ENCODE data around the gene TMEM132D. TPM values are rescaled to one million over a fixed set of nuclear protein-coding genes. Genes with fewer than 3 reads are reported as not detected.

The TMEM132D gene
- total RNA-seq, 1 experiment from 2014 or later = 1.4 TPM

DNA sequence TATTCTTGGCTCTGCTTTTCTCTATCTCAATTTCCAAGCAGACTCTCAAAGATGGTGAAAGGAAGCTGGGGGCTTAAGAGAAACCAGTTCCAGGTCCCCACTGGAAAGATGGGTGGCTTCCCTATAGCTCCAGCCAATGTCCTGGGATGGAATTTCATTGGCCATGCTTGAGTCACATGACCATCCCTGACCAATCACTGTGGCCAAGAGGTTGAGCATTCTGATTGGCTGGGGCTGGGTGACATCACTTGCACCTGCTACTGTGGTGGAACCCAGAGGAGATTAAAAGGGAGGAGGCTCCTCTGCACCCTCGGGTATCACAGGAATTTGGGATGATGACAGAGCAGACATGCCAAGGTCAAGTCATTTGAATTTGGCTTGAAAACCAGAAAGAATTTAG, 436.5 kb downstream of the TMEM132D start (continued):
- TF ChIP-seq SOX15 (CRISPR knock-in tag; IDR thresholded peaks at IDR 0.05) (no peak), NR1H2 (CRISPR knock-in tag; IDR thresholded peaks at IDR 0.05) (no peak), ZNF121 (CRISPR knock-in tag; IDR thresholded peaks at IDR 0.05) (no peak)
- TF ChIP-seq, protein P1, sequence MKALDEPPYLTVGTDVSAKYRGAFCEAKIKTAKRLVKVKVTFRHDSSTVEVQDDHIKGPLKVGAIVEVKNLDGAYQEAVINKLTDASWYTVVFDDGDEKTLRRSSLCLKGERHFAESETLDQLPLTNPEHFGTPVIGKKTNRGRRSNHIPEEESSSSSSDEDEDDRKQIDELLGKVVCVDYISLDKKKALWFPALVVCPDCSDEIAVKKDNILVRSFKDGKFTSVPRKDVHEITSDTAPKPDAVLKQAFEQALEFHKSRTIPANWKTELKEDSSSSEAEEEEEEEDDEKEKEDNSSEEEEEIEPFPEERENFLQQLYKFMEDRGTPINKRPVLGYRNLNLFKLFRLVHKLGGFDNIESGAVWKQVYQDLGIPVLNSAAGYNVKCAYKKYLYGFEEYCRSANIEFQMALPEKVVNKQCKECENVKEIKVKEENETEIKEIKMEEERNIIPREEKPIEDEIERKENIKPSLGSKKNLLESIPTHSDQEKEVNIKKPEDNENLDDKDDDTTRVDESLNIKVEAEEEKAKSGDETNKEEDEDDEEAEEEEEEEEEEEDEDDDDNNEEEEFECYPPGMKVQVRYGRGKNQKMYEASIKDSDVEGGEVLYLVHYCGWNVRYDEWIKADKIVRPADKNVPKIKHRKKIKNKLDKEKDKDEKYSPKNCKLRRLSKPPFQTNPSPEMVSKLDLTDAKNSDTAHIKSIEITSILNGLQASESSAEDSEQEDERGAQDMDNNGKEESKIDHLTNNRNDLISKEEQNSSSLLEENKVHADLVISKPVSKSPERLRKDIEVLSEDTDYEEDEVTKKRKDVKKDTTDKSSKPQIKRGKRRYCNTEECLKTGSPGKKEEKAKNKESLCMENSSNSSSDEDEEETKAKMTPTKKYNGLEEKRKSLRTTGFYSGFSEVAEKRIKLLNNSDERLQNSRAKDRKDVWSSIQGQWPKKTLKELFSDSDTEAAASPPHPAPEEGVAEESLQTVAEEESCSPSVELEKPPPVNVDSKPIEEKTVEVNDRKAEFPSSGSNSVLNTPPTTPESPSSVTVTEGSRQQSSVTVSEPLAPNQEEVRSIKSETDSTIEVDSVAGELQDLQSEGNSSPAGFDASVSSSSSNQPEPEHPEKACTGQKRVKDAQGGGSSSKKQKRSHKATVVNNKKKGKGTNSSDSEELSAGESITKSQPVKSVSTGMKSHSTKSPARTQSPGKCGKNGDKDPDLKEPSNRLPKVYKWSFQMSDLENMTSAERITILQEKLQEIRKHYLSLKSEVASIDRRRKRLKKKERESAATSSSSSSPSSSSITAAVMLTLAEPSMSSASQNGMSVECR (CRISPR knock-in tag; IDR thresholded peaks at IDR 0.05; ENCODE audit: borderline replicate concordance) = no peak
- TF ChIP-seq, protein P2, sequence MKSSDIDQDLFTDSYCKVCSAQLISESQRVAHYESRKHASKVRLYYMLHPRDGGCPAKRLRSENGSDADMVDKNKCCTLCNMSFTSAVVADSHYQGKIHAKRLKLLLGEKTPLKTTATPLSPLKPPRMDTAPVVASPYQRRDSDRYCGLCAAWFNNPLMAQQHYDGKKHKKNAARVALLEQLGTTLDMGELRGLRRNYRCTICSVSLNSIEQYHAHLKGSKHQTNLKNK (CRISPR knock-in tag; IDR thresholded peaks at IDR 0.05) = no peak

DNA sequence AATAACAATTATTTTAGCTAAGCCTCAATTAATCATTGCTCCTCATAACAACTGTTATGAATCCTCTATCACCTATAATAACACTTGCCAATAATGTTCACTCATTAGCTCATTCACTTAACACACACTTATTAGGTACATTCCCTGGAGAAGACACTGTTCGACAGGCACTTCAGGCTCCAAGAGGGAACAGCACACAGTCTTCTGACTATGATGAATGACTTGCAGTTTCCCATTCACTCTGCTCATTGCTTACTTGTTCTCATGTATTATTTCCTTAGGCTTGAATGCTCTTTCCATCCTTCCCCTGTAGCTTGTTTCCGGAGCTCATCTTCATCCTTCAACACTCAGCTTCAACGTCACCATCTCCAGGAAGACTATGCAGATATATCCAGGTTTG, 437.3 kb downstream of the TMEM132D start:
- ChIA-PET POLR2A (no interaction called here), CTCF (no interaction called here)
- H3K27ac Mint-ChIP-seq = no peak overlapping the region
- no peaks in the 10 kb centered on the region for H3K4me1 Mint-ChIP-seq
- peaks cover 56% of the 10 kb centered on the region for H3K36me3 Mint-ChIP-seq
- H3K9me3 Mint-ChIP-seq = peaks cover 66% of the 10 kb centered on the region
- no peak overlapping the region for H3K4me3 Mint-ChIP-seq
- TF ChIP-seq GTF2I (CRISPR knock-in tag; conservative IDR thresholded peaks at IDR 0.05) (no peak), TEAD4 (CRISPR knock-in tag; IDR thresholded peaks at IDR 0.05) (no peak), CREM (CRISPR knock-in tag; IDR thresholded peaks at IDR 0.05) (no peak), HMGA2 (CRISPR knock-in tag; IDR thresholded peaks at IDR 0.05) (no peak), ZNF121 (CRISPR knock-in tag; IDR thresholded peaks at IDR 0.05) (no peak), SMAD4 (CRISPR knock-in tag; IDR thresholded peaks at IDR 0.05) (no peak), ZNF396 (CRISPR knock-in tag; IDR thresholded peaks at IDR 0.05; ENCODE audit: borderline replicate concordance) (no peak), ZNF416 (CRISPR knock-in tag; IDR thresholded peaks at IDR 0.05) (no peak), TCF7 (CRISPR knock-in tag; IDR thresholded peaks at IDR 0.05; ENCODE audit: low read depth) (no peak)
- TF ChIP-seq, protein P2 (CRISPR knock-in tag; IDR thresholded peaks at IDR 0.05) = no peak
- TF ChIP-seq, protein P3, sequence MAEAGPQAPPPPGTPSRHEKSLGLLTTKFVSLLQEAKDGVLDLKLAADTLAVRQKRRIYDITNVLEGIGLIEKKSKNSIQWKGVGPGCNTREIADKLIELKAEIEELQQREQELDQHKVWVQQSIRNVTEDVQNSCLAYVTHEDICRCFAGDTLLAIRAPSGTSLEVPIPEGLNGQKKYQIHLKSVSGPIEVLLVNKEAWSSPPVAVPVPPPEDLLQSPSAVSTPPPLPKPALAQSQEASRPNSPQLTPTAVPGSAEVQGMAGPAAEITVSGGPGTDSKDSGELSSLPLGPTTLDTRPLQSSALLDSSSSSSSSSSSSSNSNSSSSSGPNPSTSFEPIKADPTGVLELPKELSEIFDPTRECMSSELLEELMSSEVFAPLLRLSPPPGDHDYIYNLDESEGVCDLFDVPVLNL (CRISPR knock-in tag; IDR thresholded peaks at IDR 0.05; ENCODE audit: borderline replicate concordance, low read depth) = no peak
- TF ChIP-seq, protein P4, sequence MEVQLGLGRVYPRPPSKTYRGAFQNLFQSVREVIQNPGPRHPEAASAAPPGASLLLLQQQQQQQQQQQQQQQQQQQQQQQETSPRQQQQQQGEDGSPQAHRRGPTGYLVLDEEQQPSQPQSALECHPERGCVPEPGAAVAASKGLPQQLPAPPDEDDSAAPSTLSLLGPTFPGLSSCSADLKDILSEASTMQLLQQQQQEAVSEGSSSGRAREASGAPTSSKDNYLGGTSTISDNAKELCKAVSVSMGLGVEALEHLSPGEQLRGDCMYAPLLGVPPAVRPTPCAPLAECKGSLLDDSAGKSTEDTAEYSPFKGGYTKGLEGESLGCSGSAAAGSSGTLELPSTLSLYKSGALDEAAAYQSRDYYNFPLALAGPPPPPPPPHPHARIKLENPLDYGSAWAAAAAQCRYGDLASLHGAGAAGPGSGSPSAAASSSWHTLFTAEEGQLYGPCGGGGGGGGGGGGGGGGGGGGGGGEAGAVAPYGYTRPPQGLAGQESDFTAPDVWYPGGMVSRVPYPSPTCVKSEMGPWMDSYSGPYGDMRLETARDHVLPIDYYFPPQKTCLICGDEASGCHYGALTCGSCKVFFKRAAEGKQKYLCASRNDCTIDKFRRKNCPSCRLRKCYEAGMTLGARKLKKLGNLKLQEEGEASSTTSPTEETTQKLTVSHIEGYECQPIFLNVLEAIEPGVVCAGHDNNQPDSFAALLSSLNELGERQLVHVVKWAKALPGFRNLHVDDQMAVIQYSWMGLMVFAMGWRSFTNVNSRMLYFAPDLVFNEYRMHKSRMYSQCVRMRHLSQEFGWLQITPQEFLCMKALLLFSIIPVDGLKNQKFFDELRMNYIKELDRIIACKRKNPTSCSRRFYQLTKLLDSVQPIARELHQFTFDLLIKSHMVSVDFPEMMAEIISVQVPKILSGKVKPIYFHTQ (CRISPR knock-in tag; IDR thresholded peaks at IDR 0.05) = no peak
- TF ChIP-seq, protein P5, sequence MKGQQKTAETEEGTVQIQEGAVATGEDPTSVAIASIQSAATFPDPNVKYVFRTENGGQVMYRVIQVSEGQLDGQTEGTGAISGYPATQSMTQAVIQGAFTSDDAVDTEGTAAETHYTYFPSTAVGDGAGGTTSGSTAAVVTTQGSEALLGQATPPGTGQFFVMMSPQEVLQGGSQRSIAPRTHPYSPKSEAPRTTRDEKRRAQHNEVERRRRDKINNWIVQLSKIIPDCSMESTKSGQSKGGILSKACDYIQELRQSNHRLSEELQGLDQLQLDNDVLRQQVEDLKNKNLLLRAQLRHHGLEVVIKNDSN (CRISPR knock-in tag; IDR thresholded peaks at IDR 0.05) = no peak
- TF ChIP-seq, protein P6, sequence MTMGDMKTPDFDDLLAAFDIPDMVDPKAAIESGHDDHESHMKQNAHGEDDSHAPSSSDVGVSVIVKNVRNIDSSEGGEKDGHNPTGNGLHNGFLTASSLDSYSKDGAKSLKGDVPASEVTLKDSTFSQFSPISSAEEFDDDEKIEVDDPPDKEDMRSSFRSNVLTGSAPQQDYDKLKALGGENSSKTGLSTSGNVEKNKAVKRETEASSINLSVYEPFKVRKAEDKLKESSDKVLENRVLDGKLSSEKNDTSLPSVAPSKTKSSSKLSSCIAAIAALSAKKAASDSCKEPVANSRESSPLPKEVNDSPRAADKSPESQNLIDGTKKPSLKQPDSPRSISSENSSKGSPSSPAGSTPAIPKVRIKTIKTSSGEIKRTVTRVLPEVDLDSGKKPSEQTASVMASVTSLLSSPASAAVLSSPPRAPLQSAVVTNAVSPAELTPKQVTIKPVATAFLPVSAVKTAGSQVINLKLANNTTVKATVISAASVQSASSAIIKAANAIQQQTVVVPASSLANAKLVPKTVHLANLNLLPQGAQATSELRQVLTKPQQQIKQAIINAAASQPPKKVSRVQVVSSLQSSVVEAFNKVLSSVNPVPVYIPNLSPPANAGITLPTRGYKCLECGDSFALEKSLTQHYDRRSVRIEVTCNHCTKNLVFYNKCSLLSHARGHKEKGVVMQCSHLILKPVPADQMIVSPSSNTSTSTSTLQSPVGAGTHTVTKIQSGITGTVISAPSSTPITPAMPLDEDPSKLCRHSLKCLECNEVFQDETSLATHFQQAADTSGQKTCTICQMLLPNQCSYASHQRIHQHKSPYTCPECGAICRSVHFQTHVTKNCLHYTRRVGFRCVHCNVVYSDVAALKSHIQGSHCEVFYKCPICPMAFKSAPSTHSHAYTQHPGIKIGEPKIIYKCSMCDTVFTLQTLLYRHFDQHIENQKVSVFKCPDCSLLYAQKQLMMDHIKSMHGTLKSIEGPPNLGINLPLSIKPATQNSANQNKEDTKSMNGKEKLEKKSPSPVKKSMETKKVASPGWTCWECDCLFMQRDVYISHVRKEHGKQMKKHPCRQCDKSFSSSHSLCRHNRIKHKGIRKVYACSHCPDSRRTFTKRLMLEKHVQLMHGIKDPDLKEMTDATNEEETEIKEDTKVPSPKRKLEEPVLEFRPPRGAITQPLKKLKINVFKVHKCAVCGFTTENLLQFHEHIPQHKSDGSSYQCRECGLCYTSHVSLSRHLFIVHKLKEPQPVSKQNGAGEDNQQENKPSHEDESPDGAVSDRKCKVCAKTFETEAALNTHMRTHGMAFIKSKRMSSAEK (CRISPR knock-in tag; IDR thresholded peaks at IDR 0.05; ENCODE audit: borderline replicate concordance) = no peak
- TF ChIP-seq, protein P7, sequence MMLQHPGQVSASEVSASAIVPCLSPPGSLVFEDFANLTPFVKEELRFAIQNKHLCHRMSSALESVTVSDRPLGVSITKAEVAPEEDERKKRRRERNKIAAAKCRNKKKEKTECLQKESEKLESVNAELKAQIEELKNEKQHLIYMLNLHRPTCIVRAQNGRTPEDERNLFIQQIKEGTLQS (CRISPR knock-in tag; conservative IDR thresholded peaks at IDR 0.05) = no peak
- H3K27me3 Mint-ChIP-seq (ENCODE audit: low read depth) = peaks cover 16% of the 10 kb centered on the region
- ATAC-seq = no peak
- no peak for DNase-seq (ENCODE audit: low spot score)

Data from WTC11 (cell line).